CD4-positive, alpha-beta T cell treated with Interleukin-12 subunit alpha and Interleukin-12 subunit beta, for 1 hour (primary cell): ENCODE data around the gene OR10AD1.

Source experiments
- DNase-seq: peaks from one replicate; pipeline ENCODE4 v3.0.0-alpha.2; 2020

The OR10AD1 gene

DNA sequence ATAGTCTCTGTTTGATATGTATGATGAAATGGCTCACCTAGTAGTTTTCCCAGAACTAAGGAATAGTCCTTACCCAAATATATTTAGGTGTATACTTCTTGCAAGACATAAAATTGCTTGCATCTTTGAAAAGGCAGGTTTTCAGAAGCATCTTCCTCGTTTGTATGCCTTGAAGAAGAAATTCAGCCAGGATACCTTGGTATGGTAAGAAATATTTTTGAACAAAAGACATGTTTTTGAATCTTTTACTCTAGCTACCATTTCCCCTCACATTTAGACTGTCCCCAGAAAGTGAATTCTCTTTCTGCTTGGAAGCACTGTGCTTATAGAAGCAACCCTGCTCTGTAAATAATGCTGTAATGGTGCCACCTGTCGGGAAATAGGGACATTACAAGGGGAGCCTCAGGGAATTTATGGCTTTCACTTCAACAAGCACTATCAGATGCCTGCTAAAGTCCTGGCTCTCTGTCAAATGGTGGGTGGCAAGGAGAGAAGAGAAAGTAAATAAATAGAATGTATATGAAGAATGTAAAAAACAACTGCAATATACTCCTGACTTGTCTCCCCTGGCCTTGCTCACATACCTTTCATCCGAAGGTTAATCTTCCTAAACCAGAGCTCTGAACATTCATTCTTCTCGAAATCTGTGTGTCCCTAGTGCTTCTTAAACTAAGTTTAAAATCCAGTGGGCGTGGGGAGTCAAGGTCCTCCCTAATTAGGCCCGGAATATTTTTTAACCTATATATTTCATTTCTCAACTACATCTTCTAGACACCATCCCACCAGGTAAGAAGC is 13.6 kb downstream of the OR10AD1 start:
- DNase-seq, result peak; percentile 81

DNA sequence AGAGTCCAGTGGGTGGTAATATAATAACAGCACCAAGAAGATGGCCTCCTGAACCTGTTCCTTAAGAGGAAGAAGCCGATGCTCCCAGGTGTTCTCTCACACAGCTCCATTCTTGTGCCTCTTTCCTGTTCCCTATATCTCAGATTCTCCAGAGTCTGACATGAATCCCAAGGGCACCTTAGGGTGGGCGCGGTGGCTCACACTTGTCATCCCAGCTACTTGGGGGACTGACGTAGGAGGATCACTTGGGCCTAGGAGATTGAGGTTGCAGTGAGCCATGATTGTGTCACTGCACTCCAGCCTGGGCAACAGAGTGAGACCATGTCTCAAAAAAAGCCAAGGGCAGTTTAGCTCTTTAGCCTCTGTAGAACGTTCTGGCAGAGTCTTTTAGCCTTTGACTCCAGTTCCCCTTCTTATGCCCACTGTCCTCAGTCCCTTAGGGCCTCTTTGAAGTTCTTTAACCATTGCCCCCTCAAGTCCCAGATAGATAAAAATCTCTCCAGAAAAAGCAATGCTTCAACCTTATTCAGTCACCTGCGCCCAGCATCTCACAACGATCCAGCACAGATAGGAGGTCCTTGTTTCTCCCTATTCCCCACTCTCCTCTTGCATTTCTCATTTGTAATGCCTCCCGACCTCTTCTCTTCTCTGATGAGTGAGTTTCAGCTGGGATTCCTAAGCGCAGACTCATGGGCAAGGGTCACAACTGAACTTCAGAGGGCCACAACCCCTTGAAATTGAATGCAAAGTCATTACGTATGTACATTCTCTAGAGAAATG is 15.0 kb downstream of the OR10AD1 start:
- DNase-seq, result no peak

DNA sequence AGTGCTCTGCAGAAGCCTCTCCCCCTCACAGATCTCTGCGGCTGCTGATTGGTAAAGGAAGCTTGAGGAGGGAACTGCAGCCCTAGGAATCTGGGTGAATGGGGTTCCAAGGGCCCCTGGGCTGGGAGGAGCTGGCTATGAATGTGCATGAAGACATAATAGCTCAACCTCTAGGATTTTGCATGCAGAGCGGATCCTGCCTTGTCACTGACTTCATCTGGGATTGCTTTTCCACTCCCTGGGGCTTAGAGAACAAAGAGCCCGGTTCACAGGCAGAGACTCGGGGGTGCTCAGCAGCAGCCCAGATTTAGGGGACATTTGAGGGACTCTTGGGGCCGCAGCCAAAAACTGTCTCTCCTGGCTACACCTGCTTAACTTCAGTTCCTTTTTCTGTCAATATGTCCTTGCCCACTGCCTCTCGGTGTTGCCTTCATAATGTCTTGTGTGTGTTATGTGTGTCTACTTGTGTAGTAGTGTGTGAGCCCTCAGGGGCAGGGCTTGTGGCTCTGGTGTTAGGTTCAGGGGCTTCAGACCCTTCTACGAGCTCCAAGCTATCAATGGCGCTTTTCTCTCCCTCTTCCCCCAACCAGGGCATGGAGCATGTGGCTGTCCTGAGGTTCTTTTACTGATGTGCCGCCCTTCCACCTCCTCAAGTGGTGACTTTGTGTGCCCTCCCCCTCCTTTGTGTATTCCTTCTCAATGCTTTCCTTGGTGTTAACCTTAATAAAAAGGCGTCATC is 17.7 kb downstream of the OR10AD1 start:
- no peak for DNase-seq

GRCh38 chr12:48184549-48184922 is 18.6 kb downstream of the OR10AD1 start:
- DNase-seq, result no peak

DNA sequence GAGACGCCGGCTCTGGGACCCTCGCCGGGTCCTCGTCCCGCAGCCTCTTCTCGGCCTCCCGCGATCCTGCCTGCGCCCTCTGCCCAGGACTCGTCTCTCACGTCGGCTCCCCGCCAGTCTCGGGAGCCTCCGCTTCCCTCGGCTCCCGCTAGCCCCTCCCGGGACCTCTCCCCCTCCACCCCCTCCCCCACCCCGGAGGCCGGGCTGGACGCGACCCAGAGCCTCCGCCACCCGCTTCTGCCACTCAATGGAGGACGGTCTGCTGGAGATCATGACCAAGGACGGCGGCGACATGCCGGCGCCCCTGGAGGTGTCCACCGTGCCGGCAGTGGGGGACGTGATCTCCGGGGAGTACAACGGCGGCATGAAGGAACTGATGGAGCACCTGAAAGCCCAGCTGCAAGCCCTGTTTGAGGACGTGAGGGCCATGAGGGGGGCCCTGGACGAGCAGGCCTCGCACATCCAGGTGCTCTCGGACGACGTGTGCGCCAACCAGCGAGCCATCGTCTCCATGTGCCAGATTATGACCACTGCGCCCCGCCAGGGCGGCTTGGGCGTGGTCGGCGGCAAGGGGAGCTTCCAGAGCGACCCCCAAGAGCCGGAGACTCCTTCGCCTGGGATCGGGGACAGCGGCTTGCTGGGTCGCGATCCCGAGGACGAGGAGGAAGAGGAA is 19.1 kb downstream of the OR10AD1 start:
- peak; percentile 36 for DNase-seq

DNA sequence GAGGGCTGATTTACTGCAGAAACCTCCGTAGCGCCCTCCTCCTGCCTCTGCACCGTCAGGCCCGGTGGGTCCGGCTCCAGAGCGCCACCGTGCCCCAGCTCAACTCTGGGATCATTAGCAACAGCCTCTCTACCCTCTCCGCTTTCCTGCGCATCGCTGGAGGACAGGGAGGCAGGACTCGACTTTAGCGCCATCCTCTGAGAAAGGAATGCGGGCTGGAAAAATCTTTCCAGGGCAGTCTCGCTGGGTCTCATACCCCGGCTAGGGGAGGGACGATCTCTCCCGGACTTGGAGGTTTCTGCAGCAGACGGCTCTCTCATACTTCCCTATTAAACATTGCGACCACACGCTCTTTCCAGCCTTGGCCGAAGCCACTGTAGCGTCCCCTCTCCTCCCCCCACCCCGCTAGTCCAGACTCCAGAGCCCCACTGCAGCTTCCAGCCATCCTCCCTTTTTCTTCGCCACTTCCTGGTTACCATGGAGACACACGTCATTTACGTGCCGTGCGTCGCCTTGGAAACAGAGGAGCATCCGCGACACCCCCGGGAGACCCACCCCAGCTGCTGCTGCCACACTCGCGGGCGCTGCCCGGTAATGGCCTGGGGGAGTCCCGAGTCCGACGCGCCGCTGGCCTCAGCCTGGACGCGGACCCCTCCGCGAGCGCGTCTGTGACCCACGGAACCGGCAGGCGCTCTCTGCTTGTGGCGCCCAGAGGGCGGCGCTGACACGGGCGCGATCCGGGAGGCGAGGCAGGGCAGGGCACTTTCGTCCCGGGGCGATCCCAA is 19.8 kb downstream of the OR10AD1 start, which contains the start of gene CCDC184:
Gene CCDC184, plus strand, starts transcription at position 554 of the 785 bp plus-strand sequence. CDS start 479 bp downstream, outside the sequence.
- DNase-seq, result peak; percentile 87

- DNase-seq, result no peak
These were observed 20.5 kb downstream of the OR10AD1 start for GRCh38 chr12:48182631-48183030.

GRCh38 chr12:48180857-48181495 is 22.1 kb downstream of the OR10AD1 start:
- DNase-seq, result no peak

DNA sequence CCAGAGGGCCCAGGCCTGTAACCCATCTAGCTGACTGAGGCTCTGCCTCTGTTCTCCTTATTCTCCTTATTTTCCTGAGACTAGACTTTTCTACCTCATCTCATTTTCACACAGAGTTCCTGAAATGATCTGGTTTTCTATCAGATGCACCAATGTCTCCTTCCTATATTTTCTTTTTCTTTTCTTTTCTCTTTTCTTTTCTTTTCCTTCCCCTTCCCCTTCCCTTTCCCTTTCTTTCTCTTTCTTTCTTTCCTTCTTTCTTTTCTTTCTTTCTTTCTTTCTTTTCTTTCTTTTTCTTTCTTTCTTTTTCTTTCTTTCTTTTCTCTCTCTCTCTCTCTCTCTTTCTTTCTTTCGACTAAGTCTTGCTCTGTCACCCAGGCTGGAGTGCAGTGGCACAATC is 22.7 kb downstream of the OR10AD1 start:
- no peak for DNase-seq

- DNase-seq, result no peak
These were observed 23.6 kb downstream of the OR10AD1 start for GRCh38 chr12:48179466-48179865.

GRCh38 chr12:48177982-48178381 is 25.1 kb downstream of the OR10AD1 start:
- no peak for DNase-seq

GRCh38 chr12:48176417-48176751 is 26.7 kb downstream of the OR10AD1 start:
- no peak for DNase-seq

GRCh38 chr12:48175613-48176416 is 27.3 kb downstream of the OR10AD1 start:
- DNase-seq, result no peak

DNA sequence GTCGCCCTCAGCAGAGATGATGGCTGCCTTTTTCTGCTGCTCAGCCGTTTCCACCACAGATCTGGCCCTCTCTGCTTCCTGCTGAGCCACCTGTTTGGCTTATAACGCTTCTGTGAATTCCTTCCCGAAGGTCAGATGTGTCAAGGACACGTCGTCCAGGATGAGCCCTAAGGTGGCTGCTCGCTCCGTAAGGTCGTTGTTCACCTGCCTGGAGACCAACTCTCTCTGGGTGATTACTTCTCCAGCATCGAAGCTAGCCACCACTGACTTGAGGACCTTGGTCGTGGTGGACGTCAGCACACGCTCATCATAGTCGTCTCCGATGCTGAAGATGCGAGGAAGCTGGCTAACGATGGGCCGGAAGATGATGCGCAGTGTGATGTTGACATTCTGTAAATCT is 34.1 kb downstream of the OR10AD1 start:
- no peak for DNase-seq

DNA sequence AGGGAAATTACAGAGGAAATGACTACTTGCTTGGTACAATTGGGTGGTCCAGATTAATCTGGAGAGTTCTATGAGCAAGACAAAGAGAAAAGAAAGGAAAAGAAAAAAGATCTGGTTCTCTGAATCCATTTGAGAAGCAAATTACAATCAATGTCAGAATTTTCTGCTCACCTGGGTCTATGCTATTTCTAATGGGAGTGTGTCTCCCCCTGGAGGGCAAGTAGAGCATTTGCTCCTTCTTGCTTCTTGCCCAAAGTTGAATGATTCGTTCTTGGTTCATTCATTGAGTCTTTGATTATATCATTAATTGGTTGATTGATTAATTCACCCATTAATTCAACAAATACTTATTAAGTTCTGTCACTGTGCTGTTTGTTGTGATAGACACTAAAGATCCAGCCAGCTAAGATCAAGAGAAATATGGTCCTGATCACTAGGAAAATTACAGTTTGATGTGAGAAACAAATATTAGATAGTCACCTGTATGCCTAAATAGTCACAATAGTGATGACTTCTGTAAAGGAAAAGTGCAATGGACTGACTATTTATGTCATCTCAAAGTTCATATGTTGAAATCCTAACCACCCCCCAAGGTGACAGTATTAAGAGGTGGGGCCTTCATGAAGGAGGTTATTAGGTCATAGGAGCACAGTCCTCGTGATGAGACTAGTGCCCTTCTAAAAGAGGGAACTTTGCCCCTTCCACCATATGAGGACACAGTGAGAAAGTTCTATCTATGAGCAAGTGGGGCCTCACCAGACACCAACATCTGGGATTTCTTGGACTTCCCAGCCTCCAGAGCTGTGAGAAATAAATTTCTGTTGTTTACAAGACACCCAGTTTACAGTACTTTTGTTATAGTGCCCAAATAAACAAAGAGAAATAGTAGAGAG is 37.8 kb downstream of the OR10AD1 start:
- peak; percentile 79 for DNase-seq

- DNase-seq, result no peak
These were observed 38.6 kb downstream of the OR10AD1 start for GRCh38 chr12:48164451-48164850.

GRCh38 chr12:48163150-48163747 is 39.8 kb downstream of the OR10AD1 start:
- no peak for DNase-seq

- no peak for DNase-seq
These were observed 42.3 kb downstream of the OR10AD1 start for GRCh38 chr12:48160807-48161206.

DNA sequence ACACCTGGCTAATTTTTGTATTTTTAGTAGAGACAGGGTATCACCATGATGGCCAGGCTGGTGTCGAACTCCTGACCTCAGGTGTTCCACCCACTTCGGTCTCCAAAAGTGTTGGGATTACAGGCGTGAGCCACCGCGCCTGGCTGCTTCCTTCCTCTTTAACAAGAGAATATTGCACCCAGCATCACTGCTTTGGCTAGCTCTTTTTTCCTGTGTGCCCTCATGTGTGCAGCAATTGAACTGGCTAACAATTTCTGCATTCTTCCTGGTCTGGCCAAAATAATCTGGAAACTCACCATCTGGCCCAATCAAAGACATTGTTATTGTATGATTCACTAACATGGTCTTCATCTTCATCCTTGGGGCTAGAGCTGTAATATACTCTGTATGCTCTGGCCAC is 43.0 kb downstream of the OR10AD1 start:
- no peak for DNase-seq
